ENCODE results near the gene CTNNA3.

DNA sequence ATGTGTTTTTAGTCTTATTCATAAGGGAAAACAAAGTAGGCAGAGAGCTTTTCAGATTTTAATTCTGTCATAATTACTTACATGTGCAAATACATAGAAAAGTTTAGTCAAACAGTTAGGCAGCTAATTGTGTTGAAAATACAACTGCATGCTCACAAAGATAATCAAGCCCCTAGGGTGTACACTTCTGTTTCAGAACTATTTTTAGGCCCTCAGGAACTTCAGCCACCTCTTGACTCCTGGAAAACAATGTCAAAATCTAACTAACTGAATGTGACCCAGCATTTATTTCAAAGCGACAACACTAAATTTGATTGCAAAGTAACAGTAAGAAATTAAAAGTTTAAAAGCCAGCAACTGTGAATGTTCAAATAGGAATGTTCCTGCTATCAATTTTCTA lies 1369.1 kb downstream of the CTNNA3 start:
- no peak for TF ChIP-seq RAD21 (IDR thresholded peaks at IDR 0.05; ENCODE audit: low read depth)
- TF ChIP-seq, protein P1, sequence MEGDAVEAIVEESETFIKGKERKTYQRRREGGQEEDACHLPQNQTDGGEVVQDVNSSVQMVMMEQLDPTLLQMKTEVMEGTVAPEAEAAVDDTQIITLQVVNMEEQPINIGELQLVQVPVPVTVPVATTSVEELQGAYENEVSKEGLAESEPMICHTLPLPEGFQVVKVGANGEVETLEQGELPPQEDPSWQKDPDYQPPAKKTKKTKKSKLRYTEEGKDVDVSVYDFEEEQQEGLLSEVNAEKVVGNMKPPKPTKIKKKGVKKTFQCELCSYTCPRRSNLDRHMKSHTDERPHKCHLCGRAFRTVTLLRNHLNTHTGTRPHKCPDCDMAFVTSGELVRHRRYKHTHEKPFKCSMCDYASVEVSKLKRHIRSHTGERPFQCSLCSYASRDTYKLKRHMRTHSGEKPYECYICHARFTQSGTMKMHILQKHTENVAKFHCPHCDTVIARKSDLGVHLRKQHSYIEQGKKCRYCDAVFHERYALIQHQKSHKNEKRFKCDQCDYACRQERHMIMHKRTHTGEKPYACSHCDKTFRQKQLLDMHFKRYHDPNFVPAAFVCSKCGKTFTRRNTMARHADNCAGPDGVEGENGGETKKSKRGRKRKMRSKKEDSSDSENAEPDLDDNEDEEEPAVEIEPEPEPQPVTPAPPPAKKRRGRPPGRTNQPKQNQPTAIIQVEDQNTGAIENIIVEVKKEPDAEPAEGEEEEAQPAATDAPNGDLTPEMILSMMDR (IDR thresholded peaks at IDR 0.05 in 2 of 3, conservative IDR thresholded peaks at IDR 0.05 in 1 of 3; ENCODE audit: borderline replicate concordance in 1 of 3, insufficient read depth in 1 of 3, low read depth in 2 of 3, low read length in 2 of 3): no peak
- TF ChIP-seq SRF (IDR thresholded peaks at IDR 0.05; ENCODE audit: low read depth): no peak
